ENCODE results near the gene CCL8. TPM values are rescaled to one million over a fixed set of nuclear protein-coding genes. Genes with fewer than 3 reads are reported as not detected.

The CCL8 gene
- polyA plus RNA-seq, 1 of the 3 experiments (the other 2 are of a cell fraction), result not detected

GRCh38 chr17:34368196-34368945 is 49.1 kb downstream of the CCL8 start:
- H3K4me1 ChIP-seq (ENCODE audit: control insufficient read depth in 1 of 2, insufficient read depth in 2 of 2, low read depth in 1 of 2, low read length in 1 of 2), result no peaks in the 10 kb centered on the region
- H3K4me2 ChIP-seq, result no peak overlapping the region
- H2AFZ ChIP-seq (ENCODE audit: low read depth), result no peak overlapping the region
- no peaks in the 10 kb centered on the region for H3K36me3 ChIP-seq (replicated peaks in 1 of 2; ENCODE audit: control insufficient read depth in 1 of 2, insufficient read depth in 2 of 2, low read length in 1 of 2)
- H3K27ac ChIP-seq (ENCODE audit: low read depth in 2 of 2, low read length in 1 of 2), result no peak overlapping the region
- POLR2A ChIA-PET, result no interaction called here
- no peaks in the 10 kb centered on the region for H3K9me2 ChIP-seq
- H3K79me2 ChIP-seq (ENCODE audit: insufficient read depth), result no peaks in the 10 kb centered on the region
- TF ChIP-seq NFIC (IDR thresholded peaks at IDR 0.05; ENCODE audit: borderline replicate concordance), result no peak
- no peak for TF ChIP-seq CHD2 (IDR thresholded peaks at IDR 0.05; ENCODE audit: low read length, partially characterized antibody)
- TF ChIP-seq SMC3 (IDR thresholded peaks at IDR 0.05; ENCODE audit: low read depth, low read length), result no peak
- TF ChIP-seq TAF1 (IDR thresholded peaks at IDR 0.05; ENCODE audit: borderline replicate concordance, low read depth, low read length), result no peak
- no peak for TF ChIP-seq TEAD4 (IDR thresholded peaks at IDR 0.05; ENCODE audit: borderline replicate concordance, insufficient read depth)
- no peak for TF ChIP-seq ZBTB33 (IDR thresholded peaks at IDR 0.05; ENCODE audit: borderline replicate concordance, low read depth)
- no peak for TF ChIP-seq YY1 (IDR thresholded peaks at IDR 0.05; ENCODE audit: low read depth)
- TF ChIP-seq USF1 (IDR thresholded peaks at IDR 0.05; ENCODE audit: borderline replicate concordance, low read depth), result no peak
- TF ChIP-seq RFX5 (IDR thresholded peaks at IDR 0.05; ENCODE audit: low read length), result no peak
- no peak for TF ChIP-seq TCF12 (IDR thresholded peaks at IDR 0.05)
- TF ChIP-seq REST (IDR thresholded peaks at IDR 0.05; ENCODE audit: low read depth, low read length), result no peak
- no peak for TF ChIP-seq POLR2AphosphoS5 (IDR thresholded peaks at IDR 0.05; ENCODE audit: low read depth, low read length)
- no peak for TF ChIP-seq IRF3 (IDR thresholded peaks at IDR 0.05; ENCODE audit: low read depth, low read length)
- TF ChIP-seq MAX (IDR thresholded peaks at IDR 0.05; ENCODE audit: low read depth), result no peak
- H3F3A ChIP-seq (replicated peaks; ENCODE audit: insufficient read depth), result no peaks in the 10 kb centered on the region
- whole genome bisulfite sequencing (ENCODE audit: low lambda C conversion rate), result 36% methylated on average over 9 of the region's 9 CpGs
- no peak for DNase-seq
- H3K4me3 ChIP-seq (ENCODE audit: low read depth in 2 of 2, low read length in 1 of 2), result no peak overlapping the region
- H3K9ac ChIP-seq, result no peak overlapping the region
- CTCF ChIA-PET, result interaction anchor here (1.6 to 2.6 kb wide), 3 partner anchors 9 to 197 kb away, joined by 3 to 11 read pairs (median 7); no protein-coding TSS in a partner anchor
- H3K27me3 ChIP-seq (ENCODE audit: insufficient read depth), result no peaks in the 10 kb centered on the region; the same call in 1 of the 2 replicates
- no peaks in the 10 kb centered on the region for H3K9me3 ChIP-seq
- H4K20me1 ChIP-seq (ENCODE audit: insufficient read depth), result no peaks in the 10 kb centered on the region

Data from SK-N-SH (cell line).